ENCODE measurements around the gene AGTR1.

GRCh38 chr3:148717885-148718561 is 20.3 kb downstream of the AGTR1 start:
- TF ChIP-seq, protein P1, sequence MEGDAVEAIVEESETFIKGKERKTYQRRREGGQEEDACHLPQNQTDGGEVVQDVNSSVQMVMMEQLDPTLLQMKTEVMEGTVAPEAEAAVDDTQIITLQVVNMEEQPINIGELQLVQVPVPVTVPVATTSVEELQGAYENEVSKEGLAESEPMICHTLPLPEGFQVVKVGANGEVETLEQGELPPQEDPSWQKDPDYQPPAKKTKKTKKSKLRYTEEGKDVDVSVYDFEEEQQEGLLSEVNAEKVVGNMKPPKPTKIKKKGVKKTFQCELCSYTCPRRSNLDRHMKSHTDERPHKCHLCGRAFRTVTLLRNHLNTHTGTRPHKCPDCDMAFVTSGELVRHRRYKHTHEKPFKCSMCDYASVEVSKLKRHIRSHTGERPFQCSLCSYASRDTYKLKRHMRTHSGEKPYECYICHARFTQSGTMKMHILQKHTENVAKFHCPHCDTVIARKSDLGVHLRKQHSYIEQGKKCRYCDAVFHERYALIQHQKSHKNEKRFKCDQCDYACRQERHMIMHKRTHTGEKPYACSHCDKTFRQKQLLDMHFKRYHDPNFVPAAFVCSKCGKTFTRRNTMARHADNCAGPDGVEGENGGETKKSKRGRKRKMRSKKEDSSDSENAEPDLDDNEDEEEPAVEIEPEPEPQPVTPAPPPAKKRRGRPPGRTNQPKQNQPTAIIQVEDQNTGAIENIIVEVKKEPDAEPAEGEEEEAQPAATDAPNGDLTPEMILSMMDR (IDR thresholded peaks at IDR 0.05), result no peak
- TF ChIP-seq POLR2A (IDR thresholded peaks at IDR 0.05), result no peak
- TF ChIP-seq POLR2AphosphoS5 (IDR thresholded peaks at IDR 0.05), result no peak

All from prostate gland (tissue), 2 donors.